Endothelial cell of umbilical vein (primary cell): Measurements from ENCODE around the gene HDAC11. TPM values are rescaled to one million over a fixed set of nuclear protein-coding genes. Genes with fewer than 3 reads are reported as not detected.

Source experiments
- BruUV-seq: library from RNA; stranded (reverse); fragments of 400-500 nt; replicated peaks from 2 replicates; lab custom pipeline; 2021; lab: Mats Ljungman, UMichigan
- CTCF ChIA-PET: fragments of 300-600, 350-600 bp; sonication (Branson Sonifier 250); formaldehyde crosslinking; loops from one replicate; lab custom pipeline; 2021; ENCODE audit warnings: antibody characterized with exemption, inconsistent platforms; lab: Charles Lee
- POLR2A ChIA-PET: fragments of 300-600, 350-600 bp; sonication (Branson Sonifier 250); formaldehyde crosslinking; loops from one replicate; lab custom pipeline; 2021; ENCODE audit warnings: antibody characterized with exemption, inconsistent platforms; lab: Charles Lee
- DNase-seq: peaks from one replicate; pipeline ENCODE4 v3.0.0-alpha.2; 2011; ENCODE audit warnings: low read depth, low spot score
- FAIRE-seq: peaks from 2 replicates; lab custom pipeline; 2011; peaks lifted over from hg19 to GRCh38; lab: Jason Lieb, UNC
- H2AFZ ChIP-seq: 2 replicates; pipeline ENCODE4 v1.6.0; 2012; ENCODE audit warnings: low read depth, low read length, control low read depth, inconsistent platforms
- H3K27ac ChIP-seq: 2 replicates; pipeline ENCODE4 v1.5.1; 2011; ENCODE audit warnings: low read depth, mild to moderate bottlenecking, control low read depth, low read length, moderate library complexity; ENCODE audit not compliant: insufficient read depth
- H3K27me3 ChIP-seq, 2 experiments: 2 replicates each; pipeline versions ENCODE4 v1.6.0 to v1.6.1; 2011; ENCODE audit warnings: low read length in 2 of 2, mixed read lengths in 1 of 2; ENCODE audit not compliant: control insufficient read depth in 2 of 2, insufficient read depth in 2 of 2
- H3K36me3 ChIP-seq, 2 experiments: 2 replicates in 1 of 2; 3 replicates in 1 of 2; pipeline ENCODE4 v1.5.1; 2011; ENCODE audit warnings: low read length in 2 of 2, mild to moderate bottlenecking in 1 of 2, moderate library complexity in 1 of 2; ENCODE audit not compliant: control insufficient read depth in 2 of 2, insufficient read depth in 2 of 2; ENCODE audit errors: extremely low read depth in 1 of 2
- H3K4me1 ChIP-seq: 3 replicates; pipeline ENCODE4 v1.5.1; 2011; ENCODE audit warnings: mild to moderate bottlenecking, low read length; ENCODE audit not compliant: control insufficient read depth, insufficient read depth; ENCODE audit errors: extremely low read depth
- H3K4me2 ChIP-seq: 2 replicates; pipeline ENCODE4 v1.6.1; 2011; ENCODE audit warnings: low read length, control low read depth, mixed read lengths; ENCODE audit not compliant: insufficient read depth
- H3K4me3 ChIP-seq, 3 experiments: fragments of 200-600 bp in 1 of 3; sonication (generic), shearing (Covaris generic) in 1 of 3; replicated peaks in 1 of 3; 2 replicates each; pipeline ENCODE4 v1.5.1; 2011 to 2016; ENCODE audit warnings: control low read depth in 3 of 3, low read length in 3 of 3, mild to moderate bottlenecking in 2 of 3, inconsistent platforms in 1 of 3, low read depth in 1 of 3, moderate library complexity in 1 of 3; ENCODE audit not compliant: insufficient read depth in 1 of 3
- H3K79me2 ChIP-seq: 2 replicates; pipeline ENCODE4 v1.6.0; 2012; ENCODE audit warnings: low read length, inconsistent platforms; ENCODE audit not compliant: control insufficient read depth, insufficient read depth
- H3K9ac ChIP-seq: replicated peaks from 2 replicates; pipeline ENCODE3; 2011; ENCODE audit warnings: low read length, control low read depth; ENCODE audit not compliant: insufficient read depth; ENCODE audit errors: extremely low read depth
- H3K9me1 ChIP-seq: replicated peaks from 3 replicates; pipeline ENCODE4 v1.6.0; 2011; ENCODE audit warnings: mild to moderate bottlenecking, low read length; ENCODE audit not compliant: control insufficient read depth, insufficient read depth; ENCODE audit errors: extremely low read depth
- H3K9me3 ChIP-seq: replicated peaks from 2 replicates; pipeline ENCODE4 v1.5.1; 2012; ENCODE audit warnings: low read length, inconsistent platforms; ENCODE audit not compliant: control insufficient read depth, insufficient read depth
- H4K20me1 ChIP-seq: replicated peaks from 2 replicates; pipeline ENCODE3; 2011; ENCODE audit warnings: mild to moderate bottlenecking, low read length; ENCODE audit not compliant: control insufficient read depth, insufficient read depth; ENCODE audit errors: extremely low read depth
- EZH2 ChIP-seq: IDR thresholded peaks from 2 replicates; pipeline ENCODE4 v1.6.1; 2012; ENCODE audit warnings: borderline replicate concordance, low read depth, mild to moderate bottlenecking, moderate library complexity, low read length, inconsistent platforms; ENCODE audit not compliant: severe bottlenecking
- FOS ChIP-seq: IDR thresholded peaks from 2 replicates; pipeline ENCODE4 v1.6.1; 2011; ENCODE audit warnings: mild to moderate bottlenecking, low read length, moderate library complexity, borderline replicate concordance; ENCODE audit not compliant: insufficient read depth
- GATA2 ChIP-seq: IDR thresholded peaks from 2 replicates; pipeline ENCODE4 v1.7.0; 2011; ENCODE audit warnings: low read depth, mild to moderate bottlenecking, moderate library complexity, mixed read lengths, low read length; ENCODE audit not compliant: insufficient read length, insufficient read depth
- JUN ChIP-seq: IDR thresholded peaks from 2 replicates; pipeline ENCODE4 v1.6.1; 2011; ENCODE audit warnings: borderline replicate concordance, low read depth; ENCODE audit not compliant: insufficient read length, insufficient read depth
- MYC ChIP-seq: IDR thresholded peaks from one replicate; pipeline ENCODE4 v1.6.1; 2011; ENCODE audit warnings: mild to moderate bottlenecking, low read depth, low read length
- POLR2A ChIP-seq: IDR thresholded peaks from 2 replicates; pipeline ENCODE4 v1.6.1; 2012; ENCODE audit warnings: low read depth, mild to moderate bottlenecking, control low read depth, low read length
- POLR2AphosphoS5 ChIP-seq: IDR thresholded peaks from 2 replicates; pipeline ENCODE4 v1.6.1; 2012; ENCODE audit warnings: low read depth, mild to moderate bottlenecking, control low read depth, low read length, moderate library complexity; ENCODE audit not compliant: insufficient read depth
- dilution Hi-C: fragments of 300-500 bp; cut with MboI; formaldehyde crosslinking; loops from one replicate; pipeline ENCODE4 v1.15.0; 2019; ENCODE audit warnings: low sequenced_read_pairs; ENCODE audit not compliant: extremely low pct_ligation_motif_present
- intact Hi-C: fragments of 100-400 bp; cut with micrococcal nuclease; formaldehyde crosslinking; loops from one replicate; pipeline ENCODE4 v1.10.0; 2022
- polyA plus RNA-seq, 4 experiments: library from polyadenylated mRNA; depleted of rRNA in 3 of 4; stranded (reverse) in 3 of 4; unstranded in 1 of 4; fragments of >200 nt; gene quantifications; 2 replicates each; pipeline versions ENCODE4 v1.2.1 to v1.2.3, GENCODE V29; 2011 to 2012; ENCODE audit warnings: missing spikeins in 1 of 4
- total RNA-seq: library from RNA; stranded (reverse); gene quantifications from 2 replicates; pipeline ENCODE4 v1.2.3, GENCODE V29; 2021
- TF ChIP-seq, protein P1 (sequence below): IDR thresholded peaks from 2 replicates; pipeline ENCODE4 v1.6.1; 2011; ENCODE audit not compliant: insufficient read depth, insufficient read length
- TF ChIP-seq, protein P2 (sequence below), 2 donors: IDR thresholded peaks; 1 replicate in 1 of 2; 2 replicates in 1 of 2; pipeline ENCODE4 v1.5.1; 2011; ENCODE audit warnings: low read length in 2 of 2, mild to moderate bottlenecking in 2 of 2, moderate library complexity in 2 of 2, control low read depth in 1 of 2, inconsistent platforms in 1 of 2, low read depth in 1 of 2; ENCODE audit not compliant: insufficient read depth in 1 of 2; ENCODE audit errors: extremely low read depth in 1 of 2

The HDAC11 gene
- total and polyA plus RNA-seq, 2 donors (not counting 3 experiments of a cell fraction or from before 2014, with no cell fraction given): 6.8 to 8.8 TPM

DNA sequence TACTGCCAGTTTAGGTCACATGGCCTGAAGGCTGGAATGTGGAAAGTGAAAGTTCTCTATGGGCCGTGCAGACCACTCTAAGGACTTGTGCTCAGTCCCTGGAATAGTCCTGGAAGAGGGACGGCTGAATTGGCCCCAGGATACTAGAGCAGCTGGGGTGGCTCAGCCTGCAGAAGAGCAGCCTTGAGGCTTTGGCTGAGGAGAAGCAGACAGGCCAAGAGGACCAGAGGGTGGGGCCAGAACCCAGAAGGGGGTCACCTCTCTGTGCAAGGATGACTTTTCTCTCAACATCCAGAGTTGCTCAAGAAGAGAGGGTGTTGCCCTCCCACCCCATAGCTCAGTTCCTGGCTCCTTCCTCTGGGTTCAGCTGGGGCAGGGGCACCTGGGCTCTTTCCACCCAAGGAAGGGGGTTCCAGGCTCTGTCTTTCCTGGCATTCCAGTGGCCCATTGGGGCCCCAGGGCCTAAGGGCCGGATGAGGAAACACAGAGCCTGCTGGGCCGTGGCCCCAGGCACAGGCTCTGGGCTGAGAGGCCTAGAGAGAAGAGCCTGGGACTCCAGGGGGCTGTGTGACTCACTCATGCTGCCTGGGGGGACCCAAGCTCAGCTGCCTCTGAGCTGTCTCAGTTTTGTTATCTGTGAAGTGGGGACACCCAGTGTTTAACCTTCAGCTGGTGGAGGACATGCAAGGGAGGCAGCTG, 60.3 kb downstream of the HDAC11 start:
- no peak for FAIRE-seq
- dilution Hi-C loops: no loop called here
- no TSS peak for BruUV-seq
- CTCF ChIA-PET: interaction anchor here (1.0 to 1.2 kb wide), 2 partner anchors 12 to 44 kb away, joined by 3 to 4 read pairs; no protein-coding TSS in a partner anchor
- H3K27me3 ChIP-seq: no peaks in the 10 kb centered on the region
- no peaks in the 10 kb centered on the region for H3K9me3 ChIP-seq
- POLR2A ChIA-PET: no interaction called here
- H3K27ac ChIP-seq: no peak overlapping the region
- no peaks in the 10 kb centered on the region for H3K9me1 ChIP-seq
- no peaks in the 10 kb centered on the region for H3K36me3 ChIP-seq
- H3K9ac ChIP-seq: no peak overlapping the region
- H2AFZ ChIP-seq: no peak overlapping the region
- intact Hi-C loops: no loop called here
- no peak for TF ChIP-seq FOS
- no peak for TF ChIP-seq JUN
- TF ChIP-seq, protein P1, sequence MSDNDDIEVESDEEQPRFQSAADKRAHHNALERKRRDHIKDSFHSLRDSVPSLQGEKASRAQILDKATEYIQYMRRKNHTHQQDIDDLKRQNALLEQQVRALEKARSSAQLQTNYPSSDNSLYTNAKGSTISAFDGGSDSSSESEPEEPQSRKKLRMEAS: no peak
- TF ChIP-seq, protein P2, sequence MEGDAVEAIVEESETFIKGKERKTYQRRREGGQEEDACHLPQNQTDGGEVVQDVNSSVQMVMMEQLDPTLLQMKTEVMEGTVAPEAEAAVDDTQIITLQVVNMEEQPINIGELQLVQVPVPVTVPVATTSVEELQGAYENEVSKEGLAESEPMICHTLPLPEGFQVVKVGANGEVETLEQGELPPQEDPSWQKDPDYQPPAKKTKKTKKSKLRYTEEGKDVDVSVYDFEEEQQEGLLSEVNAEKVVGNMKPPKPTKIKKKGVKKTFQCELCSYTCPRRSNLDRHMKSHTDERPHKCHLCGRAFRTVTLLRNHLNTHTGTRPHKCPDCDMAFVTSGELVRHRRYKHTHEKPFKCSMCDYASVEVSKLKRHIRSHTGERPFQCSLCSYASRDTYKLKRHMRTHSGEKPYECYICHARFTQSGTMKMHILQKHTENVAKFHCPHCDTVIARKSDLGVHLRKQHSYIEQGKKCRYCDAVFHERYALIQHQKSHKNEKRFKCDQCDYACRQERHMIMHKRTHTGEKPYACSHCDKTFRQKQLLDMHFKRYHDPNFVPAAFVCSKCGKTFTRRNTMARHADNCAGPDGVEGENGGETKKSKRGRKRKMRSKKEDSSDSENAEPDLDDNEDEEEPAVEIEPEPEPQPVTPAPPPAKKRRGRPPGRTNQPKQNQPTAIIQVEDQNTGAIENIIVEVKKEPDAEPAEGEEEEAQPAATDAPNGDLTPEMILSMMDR (IDR thresholded peaks at IDR 0.05; ENCODE audit: extremely low read depth in 1 of 2, insufficient read depth in 1 of 2, low read depth in 1 of 2, low read length in 2 of 2): no peak
- TF ChIP-seq POLR2AphosphoS5: no peak
- no peak for TF ChIP-seq MYC
- no peak for TF ChIP-seq EZH2
- no peak for TF ChIP-seq POLR2A
- no peak for TF ChIP-seq GATA2
- no peaks in the 10 kb centered on the region for H3K4me1 ChIP-seq
- no peaks in the 10 kb centered on the region for H4K20me1 ChIP-seq
- H3K4me2 ChIP-seq: no peak overlapping the region
- DNase-seq: no peak
- H3K79me2 ChIP-seq: no peaks in the 10 kb centered on the region
- no peak overlapping the region for H3K4me3 ChIP-seq
